Stomach (tissue), 9 donors: ENCODE measurements around the gene DPYD. TPM values are rescaled to one million over a fixed set of nuclear protein-coding genes. Genes with fewer than 3 reads are reported as not detected.

Source experiments
- DNase-seq, 2 donors: peaks; one replicate each; pipeline versions ENCODE4 v3.0.0 to v3.0.0-alpha.2; 2013 to 2019
- H3K27ac ChIP-seq, 5 donors: fragments of 200-600 bp in 4 of 5; sonication (generic) in 4 of 5; one replicate each; pipeline ENCODE4 v1.5.1; 2013 to 2019; ENCODE audit warnings: mild to moderate bottlenecking in 1 of 5, moderate library complexity in 1 of 5
- H3K27me3 ChIP-seq, 3 donors: fragments of 200-600 bp; sonication (generic); one replicate each; pipeline ENCODE4 v1.5.1; 2017 to 2019; ENCODE audit warnings: mixed run types in 1 of 3
- H3K36me3 ChIP-seq, 4 donors: fragments of 200-600 bp; sonication (generic); 1 replicate in 3 of 4; 2 replicates in 1 of 4; pipeline ENCODE4 v1.5.1; 2016 to 2019
- H3K4me1 ChIP-seq, 4 donors: fragments of 200-600 bp; sonication (generic); one replicate each; pipeline ENCODE4 v1.5.1; 2016 to 2019
- H3K4me3 ChIP-seq, 4 donors: fragments of 200-600 bp; sonication (generic) in 3 of 4; one replicate each; pipeline ENCODE4 v1.5.1; 2016 to 2019; ENCODE audit warnings: mild to moderate bottlenecking in 1 of 4
- H3K9me3 ChIP-seq, 4 donors: fragments of 200-600 bp; sonication (generic); one replicate each; pipeline ENCODE4 v1.5.1; 2016 to 2019
- CTCF ChIP-seq, 7 experiments: fragments of 450-650 bp in 4 of 7; fragments of 200-600 bp in 3 of 7; sonication (generic) in 3 of 7; IDR thresholded peaks; one replicate each; pipeline ENCODE4 v1.5.1; 2016 to 2019; ENCODE audit warnings: antibody characterized with exemption in 7 of 7, control low read depth in 2 of 7, mild to moderate bottlenecking in 1 of 7
- EP300 ChIP-seq: sonication (generic); formaldehyde crosslinking; IDR thresholded peaks from one replicate; pipeline ENCODE4 v1.6.1; 2017; ENCODE audit warnings: antibody characterized with exemption
- POLR2A ChIP-seq, 4 donors: fragments of 450-650 bp; IDR thresholded peaks; one replicate each; pipeline ENCODE4 v1.6.1; 2016; ENCODE audit warnings: antibody characterized with exemption in 4 of 4, control low read depth in 2 of 4, mild to moderate bottlenecking in 1 of 4, moderate library complexity in 1 of 4
- POLR2AphosphoS5 ChIP-seq, 3 donors: sonication (generic); formaldehyde crosslinking; IDR thresholded peaks; one replicate each; pipeline ENCODE4 v1.6.1; 2016; ENCODE audit warnings: antibody characterized with exemption in 3 of 3
- WGBS, 5 donors: extraction: QIAGEN DNeasy Blood & Tissue Kit in 3 of 5; methylation state at CpG; one replicate each; pipeline versions ENCODE4 v1.1.5 to v1.1.7; 2013 to 2018; 5-methylcytosine and 5-hydroxymethylcytosine counted together
- intact Hi-C: fragments of 100-400 bp; cut with DNase I; formaldehyde crosslinking; loops from one replicate; pipeline ENCODE4 v1.15.1; 2023; ENCODE audit warnings: low total_unique reads
- polyA plus RNA-seq, 3 donors: library from polyadenylated mRNA; stranded (reverse); fragments of 200-250 nt; gene quantifications; one replicate each; pipeline ENCODE4 v1.2.3, GENCODE V29; 2013
- total RNA-seq, 5 donors: library from RNA; depleted of rRNA; stranded (reverse); fragments of >200 nt; gene quantifications; one replicate each; pipeline versions ENCODE4 v1.1.0 to v1.2.3, GENCODE V29; 2014 to 2016
- donor health status: healthy with polysubstance abuse.
- donor health status: Bipolar disorder and iron deficiency.
- donor health status: healthy.

The DPYD gene
- total and polyA plus RNA-seq, 8 donors: 7.5 to 58.2 (median 18.2) TPM

- H3K27ac ChIP-seq: no peak overlapping the region
- intact Hi-C loops: no loop called here
- peak in 1 of 2 donors; percentile 9 for DNase-seq
- TF ChIP-seq EP300: no peak
- no peak for TF ChIP-seq POLR2AphosphoS5 (IDR thresholded peaks at IDR 0.05)
- no peak for TF ChIP-seq POLR2A (IDR thresholded peaks at IDR 0.05)
- TF ChIP-seq CTCF (IDR thresholded peaks at IDR 0.05): no peak
- peaks cover 0 to 5% (median 0%) of the 10 kb centered on the region in 4 donors for H3K36me3 ChIP-seq
- H3K27me3 ChIP-seq: no peaks in the 10 kb centered on the region
- 31 to 39% (median 35%) methylated on average over 2 of the region's 2 CpGs for WGBS, 5 donors
- H3K4me3 ChIP-seq: no peak overlapping the region
- peaks cover 0 to 8% (median 0%) of the 10 kb centered on the region in 4 donors for H3K9me3 ChIP-seq
- H3K4me1 ChIP-seq: no peaks in the 10 kb centered on the region
These were observed 251.9 kb downstream of the DPYD start for GRCh38 chr1:97668945-97669344.

- intact Hi-C loops: no loop called here
- WGBS, 5 donors: 73 to 87% (median 81%) methylated on average over 2 of the region's 2 CpGs
- Histone ChIP-seq H3K4me1 (no peaks in the 10 kb centered on the region), H3K27ac (no peak overlapping the region), H3K4me3 (no peak overlapping the region), H3K9me3 (no peaks in the 10 kb centered on the region), H3K36me3 (no peaks in the 10 kb centered on the region), H3K27me3 (no peaks in the 10 kb centered on the region)
- DNase-seq: no peak
- TF ChIP-seq CTCF (IDR thresholded peaks at IDR 0.05) (no peak), EP300 (no peak), POLR2AphosphoS5 (IDR thresholded peaks at IDR 0.05) (no peak), POLR2A (IDR thresholded peaks at IDR 0.05) (no peak)
These were observed 260.3 kb downstream of the DPYD start for GRCh38 chr1:97660431-97661105.

- DNase-seq: no peak
- no peaks in the 10 kb centered on the region for H3K4me1 ChIP-seq
- H3K27me3 ChIP-seq: no peaks in the 10 kb centered on the region
- intact Hi-C loops: no loop called here
- WGBS, 5 donors: 84 to 94% (median 92%) methylated on average over 3 of the region's 3 CpGs
- no peak overlapping the region for H3K27ac ChIP-seq
- no peak overlapping the region for H3K4me3 ChIP-seq
- H3K36me3 ChIP-seq: no peaks in the 10 kb centered on the region
- TF ChIP-seq EP300: no peak
- TF ChIP-seq POLR2AphosphoS5 (IDR thresholded peaks at IDR 0.05): no peak
- no peak for TF ChIP-seq POLR2A (IDR thresholded peaks at IDR 0.05)
- TF ChIP-seq CTCF (IDR thresholded peaks at IDR 0.05): no peak
- no peaks in the 10 kb centered on the region for H3K9me3 ChIP-seq
These were observed 265.8 kb downstream of the DPYD start for GRCh38 chr1:97654876-97655585.

GRCh38 chr1:97651250-97651649 is 269.6 kb downstream of the DPYD start:
- peaks cover 0 to 8% (median 3%) of the 10 kb centered on the region in 4 donors for H3K9me3 ChIP-seq
- H3K27me3 ChIP-seq: no peaks in the 10 kb centered on the region
- TF ChIP-seq POLR2A (IDR thresholded peaks at IDR 0.05) (no peak), POLR2AphosphoS5 (IDR thresholded peaks at IDR 0.05) (no peak), CTCF (IDR thresholded peaks at IDR 0.05) (no peak), EP300 (no peak)
- H3K4me3 ChIP-seq: no peak overlapping the region
- no peak for DNase-seq
- intact Hi-C loops: no loop called here
- 55 to 90% (median 66%) methylated on average over 3 of the region's 3 CpGs for WGBS, 5 donors
- no peaks in the 10 kb centered on the region for H3K36me3 ChIP-seq
- H3K27ac ChIP-seq: no peak overlapping the region
- no peaks in the 10 kb centered on the region for H3K4me1 ChIP-seq
